ENCODE measurements around the gene C12orf42.

C12orf42 gene

GRCh38 chr12:103495469-103496456 is at the start of gene C12orf42:
TSS of gene C12orf42 (minus strand) at chr12:103495968. CDS start at chr12:103478426, 17,542 bp downstream.
- Histone ChIP-seq H3K27me3 (ENCODE audit: control insufficient read depth, insufficient read depth, low read length) (peaks cover 14% of the 10 kb centered on the region), H3K36me3 (ENCODE audit: control insufficient read depth, insufficient read depth, low read length) (no peaks in the 10 kb centered on the region), H3K4me1 (ENCODE audit: control insufficient read depth, insufficient read depth, low read length) (peaks cover 4% of the 10 kb centered on the region), H3K9ac (ENCODE audit: low read length) (no peak within 1 kb of the TSS), H3K9me3 (ENCODE audit: control insufficient read depth, low read length) (no peaks in the 10 kb centered on the region), H3K4me3 (ENCODE audit: low read length) (no peak within 1 kb of the TSS)

DNA sequence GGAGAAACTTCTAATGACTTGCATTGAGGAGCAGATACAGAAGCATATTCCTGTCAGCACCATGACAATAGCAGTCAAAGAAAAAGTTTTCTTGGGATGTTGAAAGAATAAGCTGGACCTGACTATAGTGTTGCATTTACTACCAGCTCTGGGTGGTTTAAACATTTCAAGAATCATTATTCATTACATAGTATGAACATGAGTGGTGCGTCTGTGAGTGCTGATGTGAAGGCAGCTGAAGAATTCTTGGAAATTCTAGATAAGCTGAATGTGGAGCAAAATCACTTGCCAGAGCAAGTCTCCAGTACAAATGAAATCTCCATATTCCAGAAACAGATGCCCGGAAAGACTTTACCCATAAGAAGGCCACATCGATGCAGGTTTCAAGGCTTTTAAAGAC is 46.3 kb upstream of the C12orf42 start:
- Histone ChIP-seq H3K36me3 (ENCODE audit: control insufficient read depth, insufficient read depth, low read length) (no peaks in the 10 kb centered on the region), H3K9me3 (ENCODE audit: control insufficient read depth, low read length) (no peaks in the 10 kb centered on the region), H3K4me3 (ENCODE audit: low read length) (no peak overlapping the region)

DNA sequence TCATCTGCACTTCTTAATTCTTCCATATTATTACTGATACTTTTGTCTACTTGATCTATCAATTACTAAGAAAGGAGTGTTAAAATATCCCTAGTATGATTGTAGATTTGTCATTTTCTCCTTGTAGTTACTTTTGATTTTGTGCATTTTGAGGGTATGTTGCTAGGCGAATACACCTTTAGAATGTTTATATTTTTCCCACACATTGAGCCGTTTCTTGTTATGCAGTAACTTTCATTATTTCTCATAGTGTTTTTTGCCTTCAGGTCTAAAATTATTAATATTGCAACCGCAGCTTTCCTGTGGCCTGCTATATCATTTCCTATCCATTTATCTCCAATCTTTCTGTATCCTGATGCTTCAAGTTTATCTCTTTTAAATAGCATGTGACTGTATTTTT is 44.6 kb upstream of the C12orf42 start:
- H3K9ac ChIP-seq (ENCODE audit: low read length): no peak overlapping the region
- H3K9me3 ChIP-seq (ENCODE audit: control insufficient read depth, low read length): no peaks in the 10 kb centered on the region
- no peak overlapping the region for H3K4me3 ChIP-seq (ENCODE audit: low read length)
- no peaks in the 10 kb centered on the region for H3K4me1 ChIP-seq (ENCODE audit: control insufficient read depth, insufficient read depth, low read length)
- no peaks in the 10 kb centered on the region for H3K27me3 ChIP-seq (ENCODE audit: control insufficient read depth, insufficient read depth, low read length)
- H3K36me3 ChIP-seq (ENCODE audit: control insufficient read depth, insufficient read depth, low read length): no peaks in the 10 kb centered on the region

More for the DNA sequence above, 46.3 kb upstream of the C12orf42 start:
- Histone ChIP-seq H3K9ac (ENCODE audit: low read length) (no peak overlapping the region), H3K27me3 (ENCODE audit: control insufficient read depth, insufficient read depth, low read length) (no peaks in the 10 kb centered on the region), H3K4me1 (ENCODE audit: control insufficient read depth, insufficient read depth, low read length) (no peaks in the 10 kb centered on the region)

- H3K27me3 ChIP-seq (ENCODE audit: control insufficient read depth, insufficient read depth, low read length): no peaks in the 10 kb centered on the region
Observed at GRCh38 chr12:103538397-103538796, 42.6 kb upstream of the C12orf42 start.

DNA sequence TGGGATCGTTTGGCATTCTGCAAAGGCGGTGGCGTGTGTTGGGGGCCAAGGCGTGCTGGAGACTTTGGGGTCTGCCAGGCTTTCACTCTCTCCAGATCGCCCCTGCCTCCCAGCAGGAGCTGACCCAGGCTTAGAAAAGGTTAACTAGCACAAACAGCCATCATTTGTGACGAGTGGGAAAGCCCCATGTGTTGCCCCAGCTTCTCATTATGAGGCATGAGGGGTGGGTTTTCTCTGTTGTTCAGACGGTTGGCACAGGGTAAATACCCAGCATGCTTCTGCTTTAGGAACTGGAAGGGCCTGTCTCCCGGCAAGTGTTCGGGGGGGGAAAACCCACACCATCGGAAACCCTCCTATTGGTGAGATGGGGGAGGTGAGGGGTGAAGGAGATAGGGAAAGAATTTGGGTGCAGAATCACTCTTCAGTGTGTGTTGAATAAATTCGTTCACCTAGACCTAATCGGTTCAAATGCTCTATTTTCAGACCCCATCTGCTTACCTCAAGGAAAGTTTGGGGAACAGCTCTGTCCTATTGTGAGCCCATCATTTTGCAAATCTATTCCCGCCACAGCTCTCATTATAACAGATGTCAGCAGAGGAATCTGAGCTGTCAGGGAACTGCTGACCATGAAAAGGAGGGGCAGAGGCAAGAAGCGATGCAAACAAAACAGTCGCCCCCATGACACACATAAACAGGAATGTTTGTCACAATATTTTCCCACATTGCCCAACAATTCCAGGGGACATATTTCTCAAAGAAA is 34.7 kb upstream of the C12orf42 start:
- Histone ChIP-seq H3K36me3 (ENCODE audit: control insufficient read depth, insufficient read depth, low read length) (no peaks in the 10 kb centered on the region), H3K4me1 (ENCODE audit: control insufficient read depth, insufficient read depth, low read length) (no peaks in the 10 kb centered on the region), H3K27me3 (ENCODE audit: control insufficient read depth, insufficient read depth, low read length) (no peaks in the 10 kb centered on the region), H3K9me3 (ENCODE audit: control insufficient read depth, low read length) (no peaks in the 10 kb centered on the region), H3K4me3 (ENCODE audit: low read length) (no peak overlapping the region), H3K9ac (ENCODE audit: low read length) (no peak overlapping the region)

More at GRCh38 chr12:103538397-103538796, 42.6 kb upstream of the C12orf42 start:
- Histone ChIP-seq H3K9me3 (ENCODE audit: control insufficient read depth, low read length) (no peaks in the 10 kb centered on the region), H3K36me3 (ENCODE audit: control insufficient read depth, insufficient read depth, low read length) (no peaks in the 10 kb centered on the region), H3K4me1 (ENCODE audit: control insufficient read depth, insufficient read depth, low read length) (no peaks in the 10 kb centered on the region), H3K9ac (ENCODE audit: low read length) (no peak overlapping the region), H3K4me3 (ENCODE audit: low read length) (no peak overlapping the region)

DNA sequence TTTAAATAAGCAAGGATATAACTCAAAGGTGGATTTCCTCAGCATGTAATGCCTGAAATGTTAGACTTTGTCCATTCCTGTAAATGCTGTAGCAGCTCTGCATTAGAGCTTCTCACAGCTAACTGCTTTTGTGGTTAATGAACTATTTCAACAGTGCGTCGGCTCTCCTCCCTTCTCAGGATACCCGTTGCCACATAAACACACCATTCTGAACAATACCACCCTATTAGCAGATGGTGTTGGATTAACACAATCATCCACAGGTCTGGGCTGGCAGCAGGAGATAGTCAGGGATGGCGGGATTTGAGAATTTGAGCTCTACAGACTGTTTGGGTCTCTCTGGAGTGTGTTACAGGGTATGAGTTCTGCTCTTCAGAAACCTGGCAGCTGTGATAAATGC is 33.5 kb upstream of the C12orf42 start:
- Histone ChIP-seq H3K9ac (ENCODE audit: low read length) (no peak overlapping the region), H3K4me3 (ENCODE audit: low read length) (no peak overlapping the region), H3K27me3 (ENCODE audit: control insufficient read depth, insufficient read depth, low read length) (no peaks in the 10 kb centered on the region), H3K4me1 (ENCODE audit: control insufficient read depth, insufficient read depth, low read length) (no peaks in the 10 kb centered on the region), H3K36me3 (ENCODE audit: control insufficient read depth, insufficient read depth, low read length) (no peaks in the 10 kb centered on the region), H3K9me3 (ENCODE audit: control insufficient read depth, low read length) (no peaks in the 10 kb centered on the region)

GRCh38 chr12:103524238-103524875 is 28.6 kb upstream of the C12orf42 start:
- no peaks in the 10 kb centered on the region for H3K36me3 ChIP-seq (ENCODE audit: control insufficient read depth, insufficient read depth, low read length)
- no peaks in the 10 kb centered on the region for H3K4me1 ChIP-seq (ENCODE audit: control insufficient read depth, insufficient read depth, low read length)
- no peaks in the 10 kb centered on the region for H3K27me3 ChIP-seq (ENCODE audit: control insufficient read depth, insufficient read depth, low read length)
- H3K4me3 ChIP-seq (ENCODE audit: low read length): no peak overlapping the region
- H3K9me3 ChIP-seq (ENCODE audit: control insufficient read depth, low read length): no peaks in the 10 kb centered on the region
- no peak overlapping the region for H3K9ac ChIP-seq (ENCODE audit: low read length)

GRCh38 chr12:103523771-103524170 is 28.0 kb upstream of the C12orf42 start:
- Histone ChIP-seq H3K27me3 (ENCODE audit: control insufficient read depth, insufficient read depth, low read length) (no peaks in the 10 kb centered on the region), H3K9ac (ENCODE audit: low read length) (no peak overlapping the region)

GRCh38 chr12:103520686-103521215 is 25.0 kb upstream of the C12orf42 start:
- H3K4me3 ChIP-seq (ENCODE audit: low read length): no peak overlapping the region
- no peak overlapping the region for H3K9ac ChIP-seq (ENCODE audit: low read length)
- no peaks in the 10 kb centered on the region for H3K36me3 ChIP-seq (ENCODE audit: control insufficient read depth, insufficient read depth, low read length)
- H3K27me3 ChIP-seq (ENCODE audit: control insufficient read depth, insufficient read depth, low read length): no peaks in the 10 kb centered on the region
- H3K9me3 ChIP-seq (ENCODE audit: control insufficient read depth, low read length): no peaks in the 10 kb centered on the region
- H3K4me1 ChIP-seq (ENCODE audit: control insufficient read depth, insufficient read depth, low read length): no peaks in the 10 kb centered on the region

More at GRCh38 chr12:103523771-103524170, 28.0 kb upstream of the C12orf42 start:
- Histone ChIP-seq H3K4me1 (ENCODE audit: control insufficient read depth, insufficient read depth, low read length) (no peaks in the 10 kb centered on the region), H3K9me3 (ENCODE audit: control insufficient read depth, low read length) (no peaks in the 10 kb centered on the region), H3K4me3 (ENCODE audit: low read length) (no peak overlapping the region), H3K36me3 (ENCODE audit: control insufficient read depth, insufficient read depth, low read length) (no peaks in the 10 kb centered on the region)

GRCh38 chr12:103519632-103520031 is 23.9 kb upstream of the C12orf42 start:
- H3K4me1 ChIP-seq (ENCODE audit: control insufficient read depth, insufficient read depth, low read length): no peaks in the 10 kb centered on the region
- H3K36me3 ChIP-seq (ENCODE audit: control insufficient read depth, insufficient read depth, low read length): no peaks in the 10 kb centered on the region
- no peaks in the 10 kb centered on the region for H3K27me3 ChIP-seq (ENCODE audit: control insufficient read depth, insufficient read depth, low read length)
- H3K9me3 ChIP-seq (ENCODE audit: control insufficient read depth, low read length): no peaks in the 10 kb centered on the region
- no peak overlapping the region for H3K4me3 ChIP-seq (ENCODE audit: low read length)
- no peak overlapping the region for H3K9ac ChIP-seq (ENCODE audit: low read length)

- no peak overlapping the region for H3K9ac ChIP-seq (ENCODE audit: low read length)
- no peak overlapping the region for H3K4me3 ChIP-seq (ENCODE audit: low read length)
- H3K36me3 ChIP-seq (ENCODE audit: control insufficient read depth, insufficient read depth, low read length): no peaks in the 10 kb centered on the region
- H3K4me1 ChIP-seq (ENCODE audit: control insufficient read depth, insufficient read depth, low read length): no peaks in the 10 kb centered on the region
- no peaks in the 10 kb centered on the region for H3K9me3 ChIP-seq (ENCODE audit: control insufficient read depth, low read length)
- no peaks in the 10 kb centered on the region for H3K27me3 ChIP-seq (ENCODE audit: control insufficient read depth, insufficient read depth, low read length)
Observed at GRCh38 chr12:103518899-103519298, 23.1 kb upstream of the C12orf42 start.

All from mucosa of stomach (tissue), 1 donor.